HEK293 (cell line): ENCODE data around the gene GBX2.

ENCODE experiments used
- CTCF ChIA-PET: fragments of 350-600 bp; formaldehyde crosslinking; extraction: SDS; loops from one replicate; lab custom pipeline; 2021; ENCODE audit warnings: antibody characterized with exemption; lab: Yijun Ruan, JAX
- POLR2A ChIA-PET: fragments of 300-600 bp; formaldehyde crosslinking; extraction: SDS; loops from one replicate; lab custom pipeline; 2020; ENCODE audit warnings: antibody characterized with exemption, inconsistent platforms; lab: Yijun Ruan, JAX
- H3K27ac ChIP-seq: fragments of 200-500 bp; sonication (Bioruptor generic); 2 replicates; pipeline ENCODE4 v1.5.1; 2014; ENCODE audit warnings: low read depth, low read length, control low read depth, inconsistent platforms; ENCODE audit errors: extremely low read depth
- H3K36me3 ChIP-seq, 2 experiments: fragments of 200-500 bp in 1 of 2; sonication (Bioruptor generic) in 1 of 2; 1 replicate in 1 of 2; 2 replicates in 1 of 2; pipeline ENCODE4 v1.5.1; 2014 to 2017; ENCODE audit warnings: inconsistent platforms in 2 of 2, low read length in 2 of 2; ENCODE audit not compliant: control insufficient read depth in 2 of 2, insufficient read depth in 1 of 2
- H3K4me1 ChIP-seq: fragments of 200-500 bp; sonication (Bioruptor generic); 2 replicates; pipeline ENCODE4 v1.5.1; 2014; ENCODE audit warnings: mild to moderate bottlenecking, low read length, inconsistent platforms; ENCODE audit not compliant: control insufficient read depth, insufficient read depth
- H3K4me3 ChIP-seq: 2 replicates; pipeline ENCODE4 v1.5.1; 2011; ENCODE audit warnings: low read depth, mild to moderate bottlenecking, control low read depth, low read length, moderate library complexity
- H3K9me3 ChIP-seq: fragments of 200-500 bp; sonication (Bioruptor generic); 2 replicates; pipeline ENCODE4 v1.5.1; 2014; ENCODE audit warnings: low read depth, low read length, inconsistent platforms; ENCODE audit not compliant: control insufficient read depth, insufficient read depth
- GFI1B ChIP-seq: fragments of 450-650 bp; formaldehyde crosslinking; IDR thresholded peaks from 2 replicates; pipeline ENCODE4 v1.5.1; 2016; ENCODE audit warnings: missing biosample characterization, missing genetic modification characterization
- HOXA7 ChIP-seq: sonication (generic); formaldehyde crosslinking; IDR thresholded peaks from 2 replicates; pipeline ENCODE4 v1.8.1; 2022; ENCODE audit warnings: missing genetic modification reagents, borderline replicate concordance
- KLF8 ChIP-seq: fragments of 450-650 bp; formaldehyde crosslinking; IDR thresholded peaks from 2 replicates; pipeline ENCODE4 v1.5.1; 2016; ENCODE audit warnings: missing biosample characterization, missing genetic modification characterization
- OVOL3 ChIP-seq: fragments of 450-650 bp; formaldehyde crosslinking; IDR thresholded peaks from 2 replicates; pipeline ENCODE4 v1.5.1; 2016; ENCODE audit warnings: missing biosample characterization, missing genetic modification characterization
- ZNF2 ChIP-seq: fragments of 450-650 bp; formaldehyde crosslinking; IDR thresholded peaks from 2 replicates; pipeline ENCODE4 v1.5.1; 2016; ENCODE audit warnings: missing biosample characterization, missing genetic modification characterization
- ZNF274 ChIP-seq, 2 experiments: fragments of 200-500 bp in 1 of 2; fragments of 450-650 bp in 1 of 2; sonication (Bioruptor generic) in 1 of 2; formaldehyde crosslinking in 1 of 2; IDR thresholded peaks; 2 replicates each; pipeline versions ENCODE4 v1.5.1 to v1.6.1; 2014 to 2016; ENCODE audit warnings: borderline replicate concordance in 1 of 2, inconsistent platforms in 1 of 2, low read length in 1 of 2, missing biosample characterization in 1 of 2, missing genetic modification characterization in 1 of 2
- ZNF324 ChIP-seq: fragments of 450-650 bp; formaldehyde crosslinking; IDR thresholded peaks from 2 replicates; pipeline ENCODE4 v1.5.1; 2016; ENCODE audit warnings: missing biosample characterization, missing genetic modification characterization
- ZNF473 ChIP-seq: fragments of 450-650 bp; formaldehyde crosslinking; IDR thresholded peaks from 2 replicates; pipeline ENCODE4 v1.5.1; 2017; ENCODE audit warnings: missing biosample characterization, missing genetic modification characterization
- ZNF529 ChIP-seq: fragments of 450-650 bp; formaldehyde crosslinking; IDR thresholded peaks from 2 replicates; pipeline ENCODE4 v1.5.1; 2017; ENCODE audit warnings: missing genetic modification characterization, missing biosample characterization; ENCODE audit not compliant: insufficient replicate concordance
- ZNF530 ChIP-seq: fragments of 450-650 bp; formaldehyde crosslinking; IDR thresholded peaks from 2 replicates; pipeline ENCODE4 v1.5.1; 2016; ENCODE audit warnings: low read depth, missing biosample characterization, missing genetic modification characterization
- ZNF544 ChIP-seq: fragments of 450-650 bp; formaldehyde crosslinking; IDR thresholded peaks from 2 replicates; pipeline ENCODE4 v1.5.0; 2017; ENCODE audit warnings: missing biosample characterization, missing genetic modification characterization
- ZNF610 ChIP-seq: fragments of 450-650 bp; formaldehyde crosslinking; IDR thresholded peaks from 2 replicates; pipeline ENCODE4 v1.5.1; 2016; ENCODE audit warnings: missing biosample characterization, missing genetic modification characterization, borderline replicate concordance
- ZNF623 ChIP-seq: fragments of 450-650 bp; formaldehyde crosslinking; IDR thresholded peaks from 2 replicates; pipeline ENCODE4 v1.5.1; 2016; ENCODE audit warnings: missing biosample characterization, missing genetic modification characterization
- ZNF658 ChIP-seq: fragments of 450-650 bp; formaldehyde crosslinking; IDR thresholded peaks from 2 replicates; pipeline ENCODE4; 2016; ENCODE audit warnings: missing biosample characterization, missing genetic modification characterization
- ZNF830 ChIP-seq: fragments of 450-650 bp; IDR thresholded peaks from 2 replicates; pipeline ENCODE4 v1.5.0; 2018; ENCODE audit warnings: missing biosample characterization, missing genetic modification characterization, low read depth, mild to moderate bottlenecking, moderate library complexity
- TF ChIP-seq, protein P1 (sequence below): fragments of 450-650 bp; formaldehyde crosslinking; IDR thresholded peaks from 2 replicates; pipeline ENCODE4 v1.5.1; 2016; ENCODE audit warnings: missing biosample characterization, missing genetic modification characterization
- TF ChIP-seq, protein P2 (sequence below): fragments of 450-650 bp; formaldehyde crosslinking; conservative IDR thresholded peaks from 2 replicates; pipeline ENCODE4 v1.5.1; 2016; ENCODE audit warnings: low read depth, missing biosample characterization, missing genetic modification characterization
- TF ChIP-seq, protein P3 (sequence below): fragments of 450-650 bp; formaldehyde crosslinking; IDR thresholded peaks from 2 replicates; pipeline ENCODE4 v1.5.1; 2016; ENCODE audit warnings: missing biosample characterization, missing genetic modification characterization, borderline replicate concordance
- TF ChIP-seq, protein P4 (sequence below): fragments of 450-650 bp; formaldehyde crosslinking; IDR thresholded peaks from 2 replicates; pipeline ENCODE4 v1.5.1; 2016; ENCODE audit warnings: missing biosample characterization, missing genetic modification characterization

GBX2 gene

DNA sequence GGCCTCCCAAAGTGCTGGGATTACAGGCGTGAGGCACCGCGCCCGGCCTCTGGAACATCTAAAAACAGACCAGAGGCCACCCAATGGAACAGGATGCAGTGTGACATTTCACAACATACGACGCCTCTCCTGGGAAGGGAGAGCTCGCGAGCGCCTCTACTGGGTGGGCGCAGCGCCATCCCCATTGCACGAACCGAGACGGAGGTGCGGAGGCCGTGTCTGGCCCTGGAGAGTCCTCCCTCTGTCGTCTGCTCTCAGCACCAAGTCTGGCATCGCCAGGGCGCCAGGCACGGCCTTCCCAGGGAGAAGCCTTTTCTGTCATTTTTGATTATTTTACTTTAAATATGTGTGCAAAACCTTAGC is 9.4 kb upstream of the GBX2 start:
- H3K27ac ChIP-seq, result no peak overlapping the region
- no peak for TF ChIP-seq ZNF544 (tag by site-specific recombination)
- no peak for TF ChIP-seq ZNF324 (tag by site-specific recombination)
- no peak for TF ChIP-seq ZNF529 (tag by site-specific recombination)
- TF ChIP-seq ZNF473, result no peak
- TF ChIP-seq OVOL3 (tag by site-specific recombination), result no peak
- TF ChIP-seq ZNF530, result no peak
- TF ChIP-seq ZNF2 (tag by site-specific recombination), result no peak
- TF ChIP-seq, protein P1, sequence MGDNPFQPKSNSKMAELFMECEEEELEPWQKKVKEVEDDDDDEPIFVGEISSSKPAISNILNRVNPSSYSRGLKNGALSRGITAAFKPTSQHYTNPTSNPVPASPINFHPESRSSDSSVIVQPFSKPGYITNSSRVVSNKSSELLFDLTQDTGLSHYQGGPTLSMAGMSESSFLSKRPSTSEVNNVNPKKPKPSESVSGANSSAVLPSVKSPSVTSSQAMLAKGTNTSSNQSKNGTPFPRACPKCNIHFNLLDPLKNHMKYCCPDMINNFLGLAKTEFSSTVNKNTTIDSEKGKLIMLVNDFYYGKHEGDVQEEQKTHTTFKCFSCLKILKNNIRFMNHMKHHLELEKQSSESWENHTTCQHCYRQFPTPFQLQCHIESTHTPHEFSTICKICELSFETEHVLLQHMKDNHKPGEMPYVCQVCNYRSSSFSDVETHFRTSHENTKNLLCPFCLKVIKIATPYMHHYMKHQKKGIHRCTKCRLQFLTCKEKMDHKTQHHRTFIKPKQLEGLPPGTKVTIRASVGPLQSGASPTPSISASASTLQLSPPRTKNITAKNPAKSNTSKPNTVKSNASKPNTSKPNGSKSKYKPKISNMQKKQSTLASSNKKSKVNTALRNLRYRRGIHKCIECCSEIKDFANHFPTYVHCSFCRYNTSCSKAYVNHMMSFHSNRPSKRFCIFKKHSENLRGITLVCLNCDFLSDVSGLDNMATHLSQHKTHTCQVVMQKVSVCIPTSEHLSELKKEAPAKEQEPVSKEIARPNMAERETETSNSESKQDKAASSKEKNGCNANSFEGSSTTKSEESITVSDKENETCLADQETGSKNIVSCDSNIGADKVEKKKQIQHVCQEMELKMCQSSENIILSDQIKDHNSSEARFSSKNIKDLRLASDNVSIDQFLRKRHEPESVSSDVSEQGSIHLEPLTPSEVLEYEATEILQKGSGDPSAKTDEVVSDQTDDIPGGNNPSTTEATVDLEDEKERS (tag by site-specific recombination), result no peak
- TF ChIP-seq HOXA7 (CRISPR knock-in tag), result no peak
- TF ChIP-seq GFI1B (tag by site-specific recombination), result no peak
- no peak for TF ChIP-seq ZNF274 (IDR thresholded peaks at IDR 0.05; ENCODE audit: low read length)
- no peak for TF ChIP-seq ZNF274 (tag by site-specific recombination; IDR thresholded peaks at IDR 0.05; ENCODE audit: borderline replicate concordance)
- no peak for TF ChIP-seq ZNF830
- no peak for TF ChIP-seq KLF8
- TF ChIP-seq, protein P2, sequence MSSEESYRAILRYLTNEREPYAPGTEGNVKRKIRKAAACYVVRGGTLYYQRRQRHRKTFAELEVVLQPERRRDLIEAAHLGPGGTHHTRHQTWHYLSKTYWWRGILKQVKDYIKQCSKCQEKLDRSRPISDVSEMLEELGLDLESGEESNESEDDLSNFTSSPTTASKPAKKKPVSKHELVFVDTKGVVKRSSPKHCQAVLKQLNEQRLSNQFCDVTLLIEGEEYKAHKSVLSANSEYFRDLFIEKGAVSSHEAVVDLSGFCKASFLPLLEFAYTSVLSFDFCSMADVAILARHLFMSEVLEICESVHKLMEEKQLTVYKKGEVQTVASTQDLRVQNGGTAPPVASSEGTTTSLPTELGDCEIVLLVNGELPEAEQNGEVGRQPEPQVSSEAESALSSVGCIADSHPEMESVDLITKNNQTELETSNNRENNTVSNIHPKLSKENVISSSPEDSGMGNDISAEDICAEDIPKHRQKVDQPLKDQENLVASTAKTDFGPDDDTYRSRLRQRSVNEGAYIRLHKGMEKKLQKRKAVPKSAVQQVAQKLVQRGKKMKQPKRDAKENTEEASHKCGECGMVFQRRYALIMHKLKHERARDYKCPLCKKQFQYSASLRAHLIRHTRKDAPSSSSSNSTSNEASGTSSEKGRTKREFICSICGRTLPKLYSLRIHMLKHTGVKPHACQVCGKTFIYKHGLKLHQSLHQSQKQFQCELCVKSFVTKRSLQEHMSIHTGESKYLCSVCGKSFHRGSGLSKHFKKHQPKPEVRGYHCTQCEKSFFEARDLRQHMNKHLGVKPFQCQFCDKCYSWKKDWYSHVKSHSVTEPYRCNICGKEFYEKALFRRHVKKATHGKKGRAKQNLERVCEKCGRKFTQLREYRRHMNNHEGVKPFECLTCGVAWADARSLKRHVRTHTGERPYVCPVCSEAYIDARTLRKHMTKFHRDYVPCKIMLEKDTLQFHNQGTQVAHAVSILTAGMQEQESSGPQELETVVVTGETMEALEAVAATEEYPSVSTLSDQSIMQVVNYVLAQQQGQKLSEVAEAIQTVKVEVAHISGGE, result no peak
- TF ChIP-seq ZNF623 (tag by site-specific recombination), result no peak
- no peak for TF ChIP-seq ZNF658 (tag by site-specific recombination)
- TF ChIP-seq, protein P3, sequence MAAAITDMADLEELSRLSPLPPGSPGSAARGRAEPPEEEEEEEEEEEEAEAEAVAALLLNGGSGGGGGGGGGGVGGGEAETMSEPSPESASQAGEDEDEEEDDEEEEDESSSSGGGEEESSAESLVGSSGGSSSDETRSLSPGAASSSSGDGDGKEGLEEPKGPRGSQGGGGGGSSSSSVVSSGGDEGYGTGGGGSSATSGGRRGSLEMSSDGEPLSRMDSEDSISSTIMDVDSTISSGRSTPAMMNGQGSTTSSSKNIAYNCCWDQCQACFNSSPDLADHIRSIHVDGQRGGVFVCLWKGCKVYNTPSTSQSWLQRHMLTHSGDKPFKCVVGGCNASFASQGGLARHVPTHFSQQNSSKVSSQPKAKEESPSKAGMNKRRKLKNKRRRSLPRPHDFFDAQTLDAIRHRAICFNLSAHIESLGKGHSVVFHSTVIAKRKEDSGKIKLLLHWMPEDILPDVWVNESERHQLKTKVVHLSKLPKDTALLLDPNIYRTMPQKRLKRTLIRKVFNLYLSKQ, result no peak
- TF ChIP-seq, protein P4, sequence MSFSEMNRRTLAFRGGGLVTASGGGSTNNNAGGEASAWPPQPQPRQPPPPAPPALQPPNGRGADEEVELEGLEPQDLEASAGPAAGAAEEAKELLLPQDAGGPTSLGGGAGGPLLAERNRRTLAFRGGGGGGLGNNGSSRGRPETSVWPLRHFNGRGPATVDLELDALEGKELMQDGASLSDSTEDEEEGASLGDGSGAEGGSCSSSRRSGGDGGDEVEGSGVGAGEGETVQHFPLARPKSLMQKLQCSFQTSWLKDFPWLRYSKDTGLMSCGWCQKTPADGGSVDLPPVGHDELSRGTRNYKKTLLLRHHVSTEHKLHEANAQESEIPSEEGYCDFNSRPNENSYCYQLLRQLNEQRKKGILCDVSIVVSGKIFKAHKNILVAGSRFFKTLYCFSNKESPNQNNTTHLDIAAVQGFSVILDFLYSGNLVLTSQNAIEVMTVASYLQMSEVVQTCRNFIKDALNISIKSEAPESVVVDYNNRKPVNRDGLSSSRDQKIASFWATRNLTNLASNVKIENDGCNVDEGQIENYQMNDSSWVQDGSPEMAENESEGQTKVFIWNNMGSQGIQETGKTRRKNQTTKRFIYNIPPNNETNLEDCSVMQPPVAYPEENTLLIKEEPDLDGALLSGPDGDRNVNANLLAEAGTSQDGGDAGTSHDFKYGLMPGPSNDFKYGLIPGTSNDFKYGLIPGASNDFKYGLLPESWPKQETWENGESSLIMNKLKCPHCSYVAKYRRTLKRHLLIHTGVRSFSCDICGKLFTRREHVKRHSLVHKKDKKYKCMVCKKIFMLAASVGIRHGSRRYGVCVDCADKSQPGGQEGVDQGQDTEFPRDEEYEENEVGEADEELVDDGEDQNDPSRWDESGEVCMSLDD (tag by site-specific recombination), result no peak
- TF ChIP-seq ZNF610 (tag by site-specific recombination), result no peak
- ChIA-PET POLR2A (interaction anchor here (0.6 kb wide), 1 partner anchor 118 kb away, joined by 4 read pairs; no protein-coding TSS in a partner anchor), CTCF (interaction anchor here (0.6 to 8.2 kb wide), 12 partner anchors 8 to 397 kb away, joined by 3 to 146 read pairs (median 4); no protein-coding TSS in a partner anchor)
- H3K4me1 ChIP-seq, result peaks cover 6% of the 10 kb centered on the region
- no peak overlapping the region for H3K4me3 ChIP-seq
- no peaks in the 10 kb centered on the region for H3K9me3 ChIP-seq
- H3K36me3 ChIP-seq, result no peaks in the 10 kb centered on the region
